HepG2 (cell line): ENCODE results near the gene MLN. TPM values are rescaled to one million over a fixed set of nuclear protein-coding genes. Genes with fewer than 3 reads are reported as not detected.

ENCODE experiments used
- ATF1 ChIP-seq: IDR thresholded peaks from 2 replicates; pipeline ENCODE4 v1.6.1; 2016; ENCODE audit warnings: mild to moderate bottlenecking, control low read depth
- EHMT2 ChIP-seq: fragments of 200-600 bp; sonication (generic); IDR thresholded peaks from 2 replicates; pipeline ENCODE4 v1.7.0; 2017; ENCODE audit warnings: antibody characterized with exemption, low read depth, low read length, borderline replicate concordance
- ERF ChIP-seq: IDR thresholded peaks from 2 replicates; pipeline ENCODE4 v1.6.1; 2018; ENCODE audit warnings: missing biosample characterization, missing genetic modification reagents
- GABPA ChIP-seq, 2 experiments: IDR thresholded peaks; 2 replicates each; pipeline ENCODE4 v1.6.1; 2011 to 2016; ENCODE audit warnings: low read depth in 2 of 2, low read length in 1 of 2, missing biosample characterization in 1 of 2, missing genetic modification characterization in 1 of 2
- MAX ChIP-seq: IDR thresholded peaks from 2 replicates; pipeline ENCODE4 v1.6.1; 2012; ENCODE audit warnings: inconsistent platforms
- MEF2D ChIP-seq: sonication (generic); formaldehyde crosslinking; IDR thresholded peaks from 2 replicates; pipeline ENCODE4 v1.5.1; 2020; ENCODE audit warnings: mild to moderate bottlenecking, missing genetic modification reagents
- MXI1 ChIP-seq: IDR thresholded peaks from 3 replicates; pipeline ENCODE4 v1.6.1; 2012; ENCODE audit warnings: low read depth, low read length, inconsistent platforms, borderline replicate concordance
- NFAT5 ChIP-seq: sonication (generic); formaldehyde crosslinking; IDR thresholded peaks from 2 replicates; pipeline ENCODE4 v1.4.0; 2020; ENCODE audit warnings: missing genetic modification reagents
- SIX1 ChIP-seq: sonication (generic); formaldehyde crosslinking; IDR thresholded peaks from 2 replicates; pipeline ENCODE4 v1.4.0; 2020; ENCODE audit warnings: missing genetic modification reagents, borderline replicate concordance
- SMARCC2 ChIP-seq: fragments of 450-650 bp; IDR thresholded peaks from 2 replicates; pipeline ENCODE4 v1.6.1; 2017; ENCODE audit warnings: antibody characterized with exemption, mild to moderate bottlenecking
- SNRNP70 ChIP-seq: fragments of 200-400 bp; formaldehyde crosslinking; IDR thresholded peaks from 2 replicates; pipeline ENCODE4 v1.6.1; 2017; ENCODE audit warnings: mild to moderate bottlenecking, low read depth, low read length, moderate library complexity
- THYN1 ChIP-seq: sonication (generic); formaldehyde crosslinking; IDR thresholded peaks from 2 replicates; pipeline ENCODE4 v1.8.1; 2023; ENCODE audit warnings: low read depth, mild to moderate bottlenecking, moderate library complexity, missing genetic modification reagents, borderline replicate concordance
- ZBTB14 ChIP-seq: sonication (generic); formaldehyde crosslinking; IDR thresholded peaks from 2 replicates; pipeline ENCODE4 v1.4.0; 2020; ENCODE audit warnings: missing genetic modification reagents
- ZBTB3 ChIP-seq: sonication (generic); formaldehyde crosslinking; IDR thresholded peaks from 2 replicates; pipeline ENCODE4 v1.4.0; 2020; ENCODE audit warnings: low read depth, mild to moderate bottlenecking, moderate library complexity, missing genetic modification reagents, borderline replicate concordance
- ZNF747 ChIP-seq: sonication (generic); formaldehyde crosslinking; IDR thresholded peaks from 2 replicates; pipeline ENCODE4 v1.8.1; 2023; ENCODE audit warnings: missing genetic modification reagents, mild to moderate bottlenecking, borderline replicate concordance
- ZSCAN12 ChIP-seq: sonication (generic); formaldehyde crosslinking; IDR thresholded peaks from 2 replicates; pipeline ENCODE4 v1.9.0; 2021; ENCODE audit warnings: mild to moderate bottlenecking, missing genetic modification reagents
- ZSCAN22 ChIP-seq: sonication (generic); formaldehyde crosslinking; IDR thresholded peaks from 2 replicates; pipeline ENCODE4 v1.4.0; 2020; ENCODE audit warnings: mild to moderate bottlenecking, missing genetic modification reagents
- polyA plus RNA-seq, 8 experiments: library from polyadenylated mRNA; depleted of rRNA in 3 of 8; stranded (reverse) in 7 of 8; unstranded in 1 of 8; fragments of >200 nt; fragmentation: Illumina TruSeq in 4 of 8; extraction: Trizol in 4 of 8; gene quantifications; 2 replicates each; pipeline versions ENCODE4 v1.2.1 to v1.2.3, GENCODE V29; 2011 to 2016; ENCODE audit warnings: low read depth in 4 of 8, missing spikeins in 1 of 8, mixed read lengths in 1 of 8; ENCODE audit not compliant: insufficient read depth in 1 of 8
- total RNA-seq, 5 experiments: library from RNA; depleted of rRNA; stranded (reverse); fragments of >200 nt; fragmentation: Illumina TruSeq; extraction: Trizol; gene quantifications; 2 replicates each; pipeline ENCODE4 v1.2.3, GENCODE V29; 2016; ENCODE audit warnings: low read depth in 1 of 5
- TF ChIP-seq, protein P1 (sequence below): sonication (generic); formaldehyde crosslinking; IDR thresholded peaks from 2 replicates; pipeline ENCODE4 v1.9.0; 2022; ENCODE audit warnings: missing genetic modification reagents, mild to moderate bottlenecking, borderline replicate concordance

MLN gene
- total and polyA plus RNA-seq, 2 of the 13 experiments (the other 11 are each of a cell fraction or from before 2014, with no cell fraction given): not detected

DNA sequence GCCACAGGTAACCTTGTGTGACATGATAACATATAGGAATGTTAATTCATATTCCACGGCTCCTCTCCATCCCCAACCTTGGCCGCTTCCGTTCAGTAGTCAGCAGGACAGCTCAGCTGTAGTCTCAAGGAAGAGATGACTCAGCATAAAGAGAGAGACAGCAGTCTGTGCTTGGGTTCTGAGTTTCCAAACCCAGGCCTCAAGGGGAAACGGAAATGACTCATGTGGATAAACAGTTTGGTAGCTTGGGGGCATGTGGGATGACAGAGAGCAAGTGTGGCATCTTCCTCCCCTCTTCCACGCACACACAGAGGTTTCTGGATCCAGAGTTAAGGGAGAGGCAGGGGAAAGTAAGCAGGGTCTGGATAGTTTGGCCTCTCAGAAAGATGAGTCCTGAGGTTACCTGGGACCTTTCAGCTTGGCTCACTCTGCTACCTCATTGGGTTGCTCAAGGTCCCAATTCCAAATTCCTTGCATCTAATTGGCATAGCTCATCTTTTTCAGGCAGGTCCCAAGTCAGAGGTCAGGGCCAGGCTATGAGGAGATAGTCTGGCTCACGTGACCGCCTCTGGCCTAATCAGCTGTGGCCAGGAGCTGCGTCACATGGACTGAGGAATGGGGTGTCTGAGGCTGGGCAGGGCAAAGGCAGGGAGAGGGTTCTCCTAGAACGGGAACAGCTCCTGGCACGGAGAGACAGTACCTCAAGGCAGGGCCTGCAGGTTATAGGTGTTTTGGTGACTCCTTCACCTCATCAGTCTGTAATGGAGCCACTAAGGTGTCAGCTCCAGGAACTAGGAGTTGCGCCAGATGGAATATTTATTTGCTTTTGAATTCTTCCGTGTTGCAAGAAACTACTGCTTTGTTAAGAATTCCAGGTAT lies 36.5 kb upstream of the MLN start (continued):
- TF ChIP-seq NFAT5: no peak
- TF ChIP-seq ATF1 (CRISPR knock-in tag): peak; percentile 72
- TF ChIP-seq, protein P1, sequence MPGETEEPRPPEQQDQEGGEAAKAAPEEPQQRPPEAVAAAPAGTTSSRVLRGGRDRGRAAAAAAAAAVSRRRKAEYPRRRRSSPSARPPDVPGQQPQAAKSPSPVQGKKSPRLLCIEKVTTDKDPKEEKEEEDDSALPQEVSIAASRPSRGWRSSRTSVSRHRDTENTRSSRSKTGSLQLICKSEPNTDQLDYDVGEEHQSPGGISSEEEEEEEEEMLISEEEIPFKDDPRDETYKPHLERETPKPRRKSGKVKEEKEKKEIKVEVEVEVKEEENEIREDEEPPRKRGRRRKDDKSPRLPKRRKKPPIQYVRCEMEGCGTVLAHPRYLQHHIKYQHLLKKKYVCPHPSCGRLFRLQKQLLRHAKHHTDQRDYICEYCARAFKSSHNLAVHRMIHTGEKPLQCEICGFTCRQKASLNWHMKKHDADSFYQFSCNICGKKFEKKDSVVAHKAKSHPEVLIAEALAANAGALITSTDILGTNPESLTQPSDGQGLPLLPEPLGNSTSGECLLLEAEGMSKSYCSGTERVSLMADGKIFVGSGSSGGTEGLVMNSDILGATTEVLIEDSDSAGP (CRISPR knock-in tag): peak; percentile 28; the same call in 1 of the 2 replicates
- peak; percentile 67 for TF ChIP-seq MAX
- TF ChIP-seq EHMT2: peak; percentile 53; the same call in 1 of the 2 replicates
- TF ChIP-seq ZSCAN12 (CRISPR knock-in tag): no peak
- TF ChIP-seq MEF2D (CRISPR knock-in tag): peak; percentile 41; the same call in 1 of the 2 replicates
- TF ChIP-seq SMARCC2: 0 out of 2 replicates have a peak, but pooled peaks have one; percentile 54
- no peak for TF ChIP-seq ZBTB14
- no peak for TF ChIP-seq SNRNP70
- peak; percentile 42; the same call in 1 of the 3 replicates for TF ChIP-seq MXI1
- TF ChIP-seq ZBTB3 (CRISPR knock-in tag): no peak; the same call in 1 of the 2 replicates
- TF ChIP-seq SIX1 (CRISPR knock-in tag): no peak
- peak; percentile 51 for TF ChIP-seq GABPA (IDR thresholded peaks at IDR 0.05; ENCODE audit: low read depth, low read length)
- TF ChIP-seq GABPA (CRISPR knock-in tag; IDR thresholded peaks at IDR 0.05; ENCODE audit: low read depth): peak; percentile 92
- TF ChIP-seq ZNF747 (CRISPR knock-in tag): 0 out of 2 replicates have a peak, but pooled peaks have one; percentile 18
- no peak for TF ChIP-seq THYN1
- peak; percentile 93 for TF ChIP-seq ERF (CRISPR knock-in tag)
- TF ChIP-seq ZSCAN22: no peak
